ENCODE measurements around the gene PLOD1.
"Not testable (repeated sequence)": the region's sequence is repeated elsewhere in the genome, so short reads cannot be mapped to it uniquely, and the experiment has no call there.

Gene PLOD1

GRCh38 chr1:11924334-11925195, 10.0 kb upstream of the PLOD1 start:
- H3K27ac ChIP-seq (ENCODE audit: low read length) = no peak overlapping the region

GRCh38 chr1:11925196-11925937, 9.2 kb upstream of the PLOD1 start:
- Histone ChIP-seq H3K4me1 (ENCODE audit: control insufficient read depth, insufficient read depth, low read length) (peaks cover 40% of the 10 kb centered on the region), H3K9ac (ENCODE audit: low read length in 2 of 2) (peak overlapping the region; percentile 57 to 60)
- H3K27ac ChIP-seq (ENCODE audit: low read length) = not testable (repeated sequence)

More at GRCh38 chr1:11924334-11925195, 10.0 kb upstream of the PLOD1 start:
- Histone ChIP-seq H3K9me3 (ENCODE audit: control insufficient read depth in 2 of 2, low read length in 2 of 2) (no peaks in the 10 kb centered on the region), H3K36me3 (ENCODE audit: control insufficient read depth in 2 of 2, insufficient read depth in 2 of 2, low read length in 2 of 2) (peaks cover 12 to 15% of the 10 kb centered on the region in 2 donors), H3K9ac (ENCODE audit: low read length in 2 of 2) (peak overlapping the region; percentile 57 to 60), H3K4me3 (ENCODE audit: low read length in 2 of 2) (peak overlapping the region; percentile 61 to 74), H3K27me3 (ENCODE audit: control insufficient read depth in 1 of 2, insufficient read depth in 2 of 2, low read length in 2 of 2) (no peaks in the 10 kb centered on the region), H3K4me1 (ENCODE audit: control insufficient read depth, insufficient read depth, low read length) (peaks cover 40% of the 10 kb centered on the region)

DNA sequence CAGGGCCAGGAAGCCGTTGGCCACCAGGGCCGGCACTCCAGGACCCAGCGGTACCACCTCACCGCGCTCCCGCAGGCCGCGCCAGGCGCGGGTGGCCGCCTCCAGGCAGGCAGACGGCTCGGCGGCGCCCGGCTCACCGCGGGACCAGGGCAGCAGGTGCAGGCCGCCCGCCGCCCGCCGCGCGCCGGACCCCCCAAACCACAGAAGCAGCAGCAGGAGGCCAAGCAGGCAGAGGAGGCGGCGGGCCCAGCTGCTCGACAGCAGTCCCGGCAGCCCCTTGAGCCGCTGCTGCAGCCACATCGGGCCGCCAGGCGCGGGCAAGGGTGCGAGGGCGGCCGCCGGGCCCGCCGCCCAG, 8.6 kb upstream of the PLOD1 start:
- peaks cover 39% of the 10 kb centered on the region for H3K4me1 ChIP-seq (ENCODE audit: control insufficient read depth, insufficient read depth, low read length)
- no peaks in the 10 kb centered on the region for H3K9me3 ChIP-seq (ENCODE audit: control insufficient read depth in 2 of 2, low read length in 2 of 2)
- no peaks in the 10 kb centered on the region for H3K27me3 ChIP-seq (ENCODE audit: control insufficient read depth in 1 of 2, insufficient read depth in 2 of 2, low read length in 2 of 2)
- H3K4me3 ChIP-seq (ENCODE audit: low read length in 2 of 2) = peak overlapping the region in 1 of 2 donors; percentile 74
- no peak overlapping the region for H3K9ac ChIP-seq (ENCODE audit: low read length in 2 of 2)
- peaks cover 3 to 10% of the 10 kb centered on the region in 2 donors for H3K36me3 ChIP-seq (ENCODE audit: control insufficient read depth in 2 of 2, insufficient read depth in 2 of 2, low read length in 2 of 2)
- H3K27ac ChIP-seq (ENCODE audit: low read length) = no peak overlapping the region

More at GRCh38 chr1:11925196-11925937, 9.2 kb upstream of the PLOD1 start:
- H3K4me3 ChIP-seq (ENCODE audit: low read length in 2 of 2) = peak overlapping the region; percentile 61 to 74
- not testable (repeated sequence) for H3K27me3 ChIP-seq (ENCODE audit: control insufficient read depth in 1 of 2, insufficient read depth in 2 of 2, low read length in 2 of 2); H3K9me3 ChIP-seq (ENCODE audit: control insufficient read depth in 2 of 2, low read length in 2 of 2)
- peaks cover 8 to 15% of the 10 kb centered on the region in 2 donors for H3K36me3 ChIP-seq (ENCODE audit: control insufficient read depth in 2 of 2, insufficient read depth in 2 of 2, low read length in 2 of 2)

DNA sequence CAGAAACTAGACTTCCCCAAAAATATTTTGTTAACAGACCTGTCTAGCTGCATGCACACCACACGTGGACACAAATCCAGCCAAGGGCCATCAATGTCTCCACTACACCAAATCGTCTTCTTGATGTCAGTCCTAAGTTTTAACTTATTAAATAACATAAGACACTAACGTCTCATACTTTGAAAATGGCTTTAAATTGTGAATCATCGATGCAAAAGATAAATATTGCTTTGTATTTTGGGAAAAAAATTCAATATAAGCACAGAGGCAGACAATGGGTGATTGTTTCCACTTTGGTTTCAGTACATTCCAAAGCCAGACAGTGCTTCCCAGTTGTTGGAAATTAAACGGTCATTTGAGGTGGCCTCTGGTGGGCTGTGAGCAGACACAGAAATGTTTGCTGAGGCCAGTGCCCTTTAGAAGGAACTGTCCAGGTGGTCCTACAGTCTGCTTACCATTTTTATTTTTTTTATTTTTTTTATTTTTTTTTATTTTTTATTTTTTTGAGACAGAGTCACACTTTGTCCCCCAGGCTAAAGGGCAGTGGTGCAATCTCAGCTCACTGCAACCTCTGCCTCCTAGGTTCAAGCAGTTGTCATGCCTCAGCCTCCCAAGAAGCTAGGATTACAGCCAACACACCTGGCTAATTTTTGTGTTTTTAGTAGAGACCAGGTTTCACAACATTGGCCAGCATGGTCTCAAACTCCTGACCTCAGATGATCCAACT, 6.5 kb upstream of the PLOD1 start:
- Histone ChIP-seq H3K4me1 (ENCODE audit: control insufficient read depth, insufficient read depth, low read length) (peaks cover 36% of the 10 kb centered on the region), H3K9me3 (ENCODE audit: control insufficient read depth in 2 of 2, low read length in 2 of 2) (no peaks in the 10 kb centered on the region), H3K36me3 (ENCODE audit: control insufficient read depth in 2 of 2, insufficient read depth in 2 of 2, low read length in 2 of 2) (peaks cover 0 to 2% of the 10 kb centered on the region in 2 donors), H3K27me3 (ENCODE audit: control insufficient read depth in 1 of 2, insufficient read depth in 2 of 2, low read length in 2 of 2) (no peaks in the 10 kb centered on the region), H3K27ac (ENCODE audit: low read length) (no peak overlapping the region), H3K9ac (ENCODE audit: low read length in 2 of 2) (no peak overlapping the region), H3K4me3 (ENCODE audit: low read length in 2 of 2) (no peak overlapping the region)

DNA sequence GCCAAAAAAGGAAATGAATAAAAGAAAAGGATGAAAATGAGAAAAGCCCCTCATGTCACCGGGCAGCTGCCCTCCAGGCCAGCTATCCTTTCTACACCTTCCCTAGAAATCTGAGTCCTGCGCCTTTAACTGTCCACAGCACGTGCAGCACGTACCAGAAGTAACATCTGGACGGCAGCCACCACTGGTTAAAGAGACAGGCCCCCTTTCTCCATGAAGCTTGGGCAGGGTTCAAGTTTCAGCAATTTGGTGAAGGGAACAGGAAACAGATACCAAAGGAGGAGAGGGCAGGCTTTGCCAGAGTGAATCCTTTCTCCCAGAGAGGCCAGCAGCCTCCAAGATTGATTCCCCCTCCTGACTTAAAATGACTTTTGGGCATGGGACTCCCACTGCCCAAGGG, 4.7 kb upstream of the PLOD1 start:
- H3K9me3 ChIP-seq (ENCODE audit: control insufficient read depth in 2 of 2, low read length in 2 of 2) = no peaks in the 10 kb centered on the region
- H3K27ac ChIP-seq (ENCODE audit: low read length) = no peak overlapping the region
- H3K36me3 ChIP-seq (ENCODE audit: control insufficient read depth in 2 of 2, insufficient read depth in 2 of 2, low read length in 2 of 2) = no peaks in the 10 kb centered on the region
- H3K4me1 ChIP-seq (ENCODE audit: control insufficient read depth, insufficient read depth, low read length) = peaks cover 24% of the 10 kb centered on the region
- H3K9ac ChIP-seq (ENCODE audit: low read length in 2 of 2) = peak overlapping the region; percentile 6 to 36
- peak overlapping the region in 1 of 2 donors; percentile 52 for H3K4me3 ChIP-seq (ENCODE audit: low read length in 2 of 2)
- H3K27me3 ChIP-seq (ENCODE audit: control insufficient read depth in 1 of 2, insufficient read depth in 2 of 2, low read length in 2 of 2) = no peaks in the 10 kb centered on the region

DNA sequence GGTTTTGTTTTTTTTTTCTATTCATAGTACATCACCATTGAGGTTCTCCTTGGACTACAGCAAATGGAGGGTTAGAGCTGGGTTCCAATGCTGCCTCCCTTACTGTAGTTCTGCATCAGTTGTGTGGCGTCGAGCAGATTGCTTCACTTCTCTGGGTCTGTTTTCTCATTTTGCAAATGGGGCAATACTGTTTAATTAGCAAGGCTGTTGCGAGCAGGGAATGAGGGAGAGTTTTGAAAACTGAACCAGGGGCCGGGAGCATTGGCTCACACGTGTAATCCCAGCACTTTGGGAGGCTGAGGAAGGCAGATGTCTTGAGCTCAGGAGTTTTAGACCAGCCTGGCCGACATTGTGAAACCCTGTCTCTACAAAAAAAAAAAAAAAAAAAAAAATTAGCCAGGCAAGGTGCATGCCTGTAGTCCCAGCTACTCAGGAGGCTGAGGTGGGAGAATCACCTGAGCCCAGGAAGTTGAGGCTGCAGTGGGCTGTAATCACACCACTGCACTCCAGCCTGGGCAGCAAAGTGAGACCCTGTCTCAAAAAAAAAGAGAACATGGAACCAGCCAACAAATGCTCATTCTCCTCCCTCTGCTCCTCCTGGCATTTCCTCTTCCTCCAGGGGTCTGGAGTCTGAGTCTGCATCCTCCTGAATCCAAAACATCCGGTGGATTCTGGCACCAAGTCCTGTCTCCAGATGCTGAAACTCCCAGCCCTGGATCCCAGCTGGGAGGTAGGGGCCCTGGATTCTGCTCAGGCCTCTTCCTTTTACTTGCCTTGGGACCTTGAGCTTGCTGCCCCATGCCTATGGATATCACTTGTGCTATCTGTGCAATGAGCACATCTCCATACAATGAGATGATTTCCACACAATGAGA, 3.7 kb upstream of the PLOD1 start:
- Histone ChIP-seq H3K36me3 (ENCODE audit: control insufficient read depth in 2 of 2, insufficient read depth in 2 of 2, low read length in 2 of 2) (no peaks in the 10 kb centered on the region), H3K9me3 (ENCODE audit: control insufficient read depth in 2 of 2, low read length in 2 of 2) (no peaks in the 10 kb centered on the region), H3K4me1 (ENCODE audit: control insufficient read depth, insufficient read depth, low read length) (peaks cover 27% of the 10 kb centered on the region), H3K27ac (ENCODE audit: low read length) (no peak overlapping the region), H3K9ac (ENCODE audit: low read length in 2 of 2) (no peak overlapping the region), H3K4me3 (ENCODE audit: low read length in 2 of 2) (no peak overlapping the region), H3K27me3 (ENCODE audit: control insufficient read depth in 1 of 2, insufficient read depth in 2 of 2, low read length in 2 of 2) (no peaks in the 10 kb centered on the region)

DNA sequence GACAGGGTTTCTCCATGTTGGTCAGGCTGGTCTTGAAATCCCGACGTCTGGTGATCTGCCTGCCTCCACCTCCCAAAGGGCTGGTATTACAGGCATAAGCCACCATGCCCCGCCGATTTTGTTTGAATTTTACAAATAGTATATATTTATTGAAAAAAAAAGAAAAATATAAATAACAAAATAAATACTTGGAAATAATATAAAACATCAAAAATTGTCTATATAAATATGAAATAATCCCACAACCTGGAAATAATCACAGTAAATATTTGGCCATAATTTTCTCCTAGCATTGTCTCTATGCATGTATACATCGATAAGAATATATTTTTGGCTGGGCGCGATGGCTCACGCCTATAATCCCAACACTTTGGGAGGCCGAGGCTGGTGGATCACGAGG, 2.7 kb upstream of the PLOD1 start:
- Histone ChIP-seq H3K9me3 (ENCODE audit: control insufficient read depth in 2 of 2, low read length in 2 of 2) (no peaks in the 10 kb centered on the region), H3K9ac (ENCODE audit: low read length in 2 of 2) (no peak overlapping the region), H3K4me1 (ENCODE audit: control insufficient read depth, insufficient read depth, low read length) (peaks cover 30% of the 10 kb centered on the region), H3K27me3 (ENCODE audit: control insufficient read depth in 1 of 2, insufficient read depth in 2 of 2, low read length in 2 of 2) (no peaks in the 10 kb centered on the region), H3K27ac (ENCODE audit: low read length) (no peak overlapping the region), H3K4me3 (ENCODE audit: low read length in 2 of 2) (no peak overlapping the region), H3K36me3 (ENCODE audit: control insufficient read depth in 2 of 2, insufficient read depth in 2 of 2, low read length in 2 of 2) (no peaks in the 10 kb centered on the region)

GRCh38 chr1:11935057-11935412, 518 bp downstream of the PLOD1 start:
- peaks cover 37% of the 10 kb centered on the region for H3K4me1 ChIP-seq (ENCODE audit: control insufficient read depth, insufficient read depth, low read length)
- no peaks in the 10 kb centered on the region for H3K9me3 ChIP-seq (ENCODE audit: control insufficient read depth in 2 of 2, low read length in 2 of 2)
- H3K36me3 ChIP-seq (ENCODE audit: control insufficient read depth in 2 of 2, insufficient read depth in 2 of 2, low read length in 2 of 2) = no peaks in the 10 kb centered on the region
- no peaks in the 10 kb centered on the region for H3K27me3 ChIP-seq (ENCODE audit: control insufficient read depth in 1 of 2, insufficient read depth in 2 of 2, low read length in 2 of 2)
- H3K9ac ChIP-seq (ENCODE audit: low read length in 2 of 2) = peak overlapping the region; percentile 90 to 95
- peak overlapping the region; percentile 97 for H3K27ac ChIP-seq (ENCODE audit: low read length)
- peak overlapping the region; percentile 83 to 94 for H3K4me3 ChIP-seq (ENCODE audit: low read length in 2 of 2)

GRCh38 chr1:11935733-11936132, 1.2 kb downstream of the PLOD1 start:
- H3K27ac ChIP-seq (ENCODE audit: low read length); H3K27me3 ChIP-seq (ENCODE audit: control insufficient read depth in 1 of 2, insufficient read depth in 2 of 2, low read length in 2 of 2); H3K36me3 ChIP-seq (ENCODE audit: control insufficient read depth in 2 of 2, insufficient read depth in 2 of 2, low read length in 2 of 2); H3K9me3 ChIP-seq (ENCODE audit: control insufficient read depth in 2 of 2, low read length in 2 of 2); H3K9ac ChIP-seq (ENCODE audit: low read length in 2 of 2): not testable (repeated sequence)
- peak overlapping the region; percentile 12 to 29 for H3K4me3 ChIP-seq (ENCODE audit: low read length in 2 of 2)
- peaks cover 39% of the 10 kb centered on the region for H3K4me1 ChIP-seq (ENCODE audit: control insufficient read depth, insufficient read depth, low read length)
